GM20000 (cell line): ENCODE results near the gene SLIT2.

ENCODE experiments used
- DNase-seq: peaks from one replicate; pipeline ENCODE4 v3.0.0; 2012; ENCODE audit warnings: low spot score
- CTCF ChIP-seq: IDR thresholded peaks from 2 replicates; pipeline ENCODE4 v1.5.1; 2012; ENCODE audit warnings: mild to moderate bottlenecking, control low read depth; ENCODE audit errors: extremely low read depth, missing control alignments

The SLIT2 gene

GRCh38 chr4:20299515-20299914, 47.8 kb downstream of the SLIT2 start:
- TF ChIP-seq CTCF, result no peak
- DNase-seq, result no peak

GRCh38 chr4:20301161-20301560, 49.5 kb downstream of the SLIT2 start:
- no peak for TF ChIP-seq CTCF
- DNase-seq, result no peak
